ENCODE results near the gene THRB. TPM values are rescaled to one million over a fixed set of nuclear protein-coding genes. Genes with fewer than 3 reads are reported as not detected.

THRB gene
- total RNA-seq, 4 donors from 2014 or later, result 6.3 to 10.3 (median 8.5) TPM

DNA sequence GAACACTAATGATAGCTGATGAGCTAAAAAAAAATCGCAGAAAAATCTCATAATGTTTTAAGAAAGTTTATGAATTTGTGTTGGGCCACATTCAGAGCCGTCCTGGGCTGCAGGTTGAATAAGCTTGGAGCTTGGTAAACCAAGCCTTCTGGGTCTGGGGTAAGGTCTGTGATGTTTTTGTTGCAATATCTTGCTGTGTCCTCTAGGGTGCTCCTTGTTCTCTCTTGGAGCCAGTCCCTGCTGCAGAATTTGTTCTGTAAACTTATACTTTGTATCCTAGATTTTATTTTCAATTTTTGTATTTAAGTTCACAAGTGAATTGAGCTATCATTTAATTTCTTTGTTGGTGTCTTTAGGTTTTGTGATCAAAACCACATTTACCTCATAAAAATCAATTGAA, 405.9 kb downstream of the THRB start:
- TF ChIP-seq POLR2A (IDR thresholded peaks at IDR 0.05), result no peak
- TF ChIP-seq EP300 (IDR thresholded peaks at IDR 0.05), result no peak
- TF ChIP-seq, protein P1, sequence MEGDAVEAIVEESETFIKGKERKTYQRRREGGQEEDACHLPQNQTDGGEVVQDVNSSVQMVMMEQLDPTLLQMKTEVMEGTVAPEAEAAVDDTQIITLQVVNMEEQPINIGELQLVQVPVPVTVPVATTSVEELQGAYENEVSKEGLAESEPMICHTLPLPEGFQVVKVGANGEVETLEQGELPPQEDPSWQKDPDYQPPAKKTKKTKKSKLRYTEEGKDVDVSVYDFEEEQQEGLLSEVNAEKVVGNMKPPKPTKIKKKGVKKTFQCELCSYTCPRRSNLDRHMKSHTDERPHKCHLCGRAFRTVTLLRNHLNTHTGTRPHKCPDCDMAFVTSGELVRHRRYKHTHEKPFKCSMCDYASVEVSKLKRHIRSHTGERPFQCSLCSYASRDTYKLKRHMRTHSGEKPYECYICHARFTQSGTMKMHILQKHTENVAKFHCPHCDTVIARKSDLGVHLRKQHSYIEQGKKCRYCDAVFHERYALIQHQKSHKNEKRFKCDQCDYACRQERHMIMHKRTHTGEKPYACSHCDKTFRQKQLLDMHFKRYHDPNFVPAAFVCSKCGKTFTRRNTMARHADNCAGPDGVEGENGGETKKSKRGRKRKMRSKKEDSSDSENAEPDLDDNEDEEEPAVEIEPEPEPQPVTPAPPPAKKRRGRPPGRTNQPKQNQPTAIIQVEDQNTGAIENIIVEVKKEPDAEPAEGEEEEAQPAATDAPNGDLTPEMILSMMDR (IDR thresholded peaks at IDR 0.05), result no peak
- peaks cover 0 to 13% (median 0%) of the 10 kb centered on the region in 4 donors for H3K4me1 ChIP-seq
- H3K36me3 ChIP-seq, result no peaks in the 10 kb centered on the region
- 51 to 55% methylated on average over 2 of the region's 2 CpGs for WGBS, 2 donors
- no peak overlapping the region for H3K27ac ChIP-seq
- no peaks in the 10 kb centered on the region for H3K9me3 ChIP-seq
- H3K27me3 ChIP-seq, result no peaks in the 10 kb centered on the region
- no peak for DNase-seq (ENCODE audit: low spot score in 2 of 2)
- no peak overlapping the region for H3K4me3 ChIP-seq

DNA sequence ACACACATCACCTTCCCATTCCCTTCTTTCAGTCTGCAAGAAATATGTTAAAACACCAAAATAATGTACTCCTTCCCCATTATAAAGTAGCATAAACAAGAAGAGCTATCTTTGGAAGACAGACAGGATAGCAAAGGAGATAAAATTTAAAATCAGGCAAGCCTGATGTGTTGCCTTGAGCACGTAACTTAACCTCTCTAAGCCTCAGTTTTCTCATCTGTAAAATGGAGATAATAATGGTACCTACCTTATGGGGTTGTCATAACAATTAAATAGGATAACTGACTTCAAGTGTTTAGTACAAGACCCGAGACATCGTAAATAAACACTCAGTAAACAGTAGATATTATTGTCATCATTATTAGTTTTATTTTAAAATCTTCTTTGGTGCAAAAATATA, 407.2 kb downstream of the THRB start:
- no peak overlapping the region for H3K4me3 ChIP-seq
- TF ChIP-seq, protein P1 (IDR thresholded peaks at IDR 0.05), result no peak
- TF ChIP-seq POLR2A (IDR thresholded peaks at IDR 0.05) (no peak), EP300 (IDR thresholded peaks at IDR 0.05) (no peak)
- WGBS, 2 donors, result 92% methylated on average over 3 of the region's 3 CpGs
- H3K4me1 ChIP-seq, result peaks cover 0 to 13% (median 0%) of the 10 kb centered on the region in 4 donors
- no peaks in the 10 kb centered on the region for H3K27me3 ChIP-seq
- DNase-seq (ENCODE audit: low spot score in 2 of 2), result no peak
- H3K36me3 ChIP-seq, result no peaks in the 10 kb centered on the region
- no peak overlapping the region for H3K27ac ChIP-seq
- no peaks in the 10 kb centered on the region for H3K9me3 ChIP-seq

DNA sequence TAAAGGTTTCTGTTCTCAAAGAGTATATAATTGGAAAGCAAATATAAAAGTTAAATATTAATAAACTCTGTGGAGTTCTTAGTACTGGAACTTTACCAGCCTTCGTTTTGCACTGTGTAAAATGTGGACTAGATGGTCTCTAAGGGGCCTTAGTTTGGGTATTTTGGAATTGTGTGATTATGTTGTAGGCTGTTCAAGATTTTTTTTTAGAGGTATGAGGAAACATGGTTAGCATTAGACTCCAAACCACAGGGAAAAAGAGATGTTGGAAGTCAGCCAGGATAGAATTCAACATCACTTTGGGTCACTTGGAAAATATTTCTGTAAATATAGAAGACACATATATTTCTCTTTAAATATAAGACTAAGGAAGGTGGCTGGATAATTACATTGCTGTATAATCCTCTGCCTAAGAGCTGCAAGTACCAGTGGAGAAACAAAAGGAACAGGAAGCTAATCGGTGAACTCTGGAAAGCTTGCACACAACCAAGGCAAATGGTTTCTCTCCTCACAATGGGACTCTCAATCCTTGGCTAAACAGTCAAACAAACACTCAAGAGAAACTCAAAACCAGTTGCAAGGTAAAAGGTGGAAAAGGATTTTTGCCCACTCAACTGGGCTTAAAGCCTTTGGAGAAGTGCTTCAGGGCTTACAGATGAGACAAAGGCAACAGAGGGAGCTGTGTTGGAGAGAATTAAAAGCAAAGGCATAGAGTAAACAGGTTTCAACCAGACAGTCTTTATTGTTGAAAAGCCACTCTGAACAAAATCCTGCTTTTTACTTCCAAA, 407.8 kb downstream of the THRB start:
- no peaks in the 10 kb centered on the region for H3K36me3 ChIP-seq
- DNase-seq (ENCODE audit: low spot score in 2 of 2), result no peak
- H3K27me3 ChIP-seq, result no peaks in the 10 kb centered on the region
- H3K27ac ChIP-seq, result no peak overlapping the region
- 31 to 33% methylated on average over 2 of the region's 2 CpGs for WGBS, 2 donors
- H3K4me1 ChIP-seq, result peaks cover 0 to 13% (median 0%) of the 10 kb centered on the region in 4 donors
- no peaks in the 10 kb centered on the region for H3K9me3 ChIP-seq
- H3K4me3 ChIP-seq, result no peak overlapping the region
- TF ChIP-seq, protein P1 (IDR thresholded peaks at IDR 0.05), result no peak
- no peak for TF ChIP-seq POLR2A (IDR thresholded peaks at IDR 0.05)
- no peak for TF ChIP-seq EP300 (IDR thresholded peaks at IDR 0.05)

DNA sequence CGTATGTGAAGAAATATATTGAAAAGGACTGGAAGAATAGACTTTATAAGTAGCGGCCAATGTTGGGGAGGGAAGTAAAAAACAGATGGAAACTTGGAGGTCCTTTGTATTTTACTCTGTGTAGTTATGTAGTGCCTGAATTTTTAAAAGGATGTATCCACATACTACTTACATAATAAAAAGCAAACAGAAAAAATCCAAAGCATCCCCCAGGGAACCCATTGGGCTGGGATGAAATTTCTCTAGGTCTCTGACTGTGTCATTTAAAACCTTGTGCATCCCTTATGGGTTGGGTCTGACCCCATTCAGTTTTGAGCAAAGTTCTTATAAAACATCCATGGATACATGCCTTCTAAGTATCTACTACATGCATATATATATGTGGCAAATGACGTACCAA, 408.4 kb downstream of the THRB start:
- 74 to 75% methylated on average over 3 of the region's 3 CpGs for WGBS, 2 donors
- no peaks in the 10 kb centered on the region for H3K36me3 ChIP-seq

DNA sequence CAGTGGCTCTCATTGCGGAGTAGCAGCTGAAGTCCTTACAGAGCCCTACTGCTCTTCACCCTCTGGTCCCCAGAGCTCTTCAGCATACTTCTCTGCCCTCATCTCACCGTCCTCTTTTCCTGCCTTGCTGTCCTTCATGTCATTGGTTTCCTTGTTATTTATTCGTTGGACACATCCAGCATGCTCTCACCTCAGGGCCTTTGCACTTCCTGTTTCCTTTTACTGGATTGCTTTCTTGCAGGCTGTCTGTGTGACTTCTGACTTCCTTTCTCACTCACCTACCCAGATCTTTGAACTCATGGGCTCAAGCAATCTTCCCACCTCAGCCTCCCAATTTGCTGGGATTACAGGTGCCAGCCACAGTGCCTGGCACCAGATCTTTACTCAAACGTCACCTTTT, 422.5 kb downstream of the THRB start:
- DNase-seq (ENCODE audit: low spot score in 2 of 2), result no peak
- H3K4me1 ChIP-seq, result no peaks in the 10 kb centered on the region
- 76 to 83% methylated on average over 4 of the region's 4 CpGs for WGBS, 2 donors
- H3K9me3 ChIP-seq, result peaks cover 0 to 3% (median 0%) of the 10 kb centered on the region in 4 donors
- no peak overlapping the region for H3K4me3 ChIP-seq
- no peak overlapping the region for H3K27ac ChIP-seq
- H3K27me3 ChIP-seq, result no peaks in the 10 kb centered on the region
- TF ChIP-seq, protein P1 (IDR thresholded peaks at IDR 0.05), result no peak
- TF ChIP-seq POLR2A (IDR thresholded peaks at IDR 0.05) (no peak), EP300 (IDR thresholded peaks at IDR 0.05) (no peak)
- no peaks in the 10 kb centered on the region for H3K36me3 ChIP-seq

More for the DNA sequence above, 408.4 kb downstream of the THRB start:
- H3K9me3 ChIP-seq, result no peaks in the 10 kb centered on the region
- H3K4me3 ChIP-seq, result no peak overlapping the region
- DNase-seq (ENCODE audit: low spot score in 2 of 2), result no peak
- H3K27me3 ChIP-seq, result no peaks in the 10 kb centered on the region
- TF ChIP-seq, protein P1 (IDR thresholded peaks at IDR 0.05), result no peak
- no peak for TF ChIP-seq EP300 (IDR thresholded peaks at IDR 0.05)
- peaks cover 0 to 13% (median 0%) of the 10 kb centered on the region in 4 donors for H3K4me1 ChIP-seq
- H3K27ac ChIP-seq, result no peak overlapping the region
